AG08396 (cell line): ENCODE data around the gene TRPM3.

Experiments
- DNase-seq: peaks from one replicate; pipeline ENCODE4 v3.0.0; 2012; ENCODE audit warnings: low spot score, mixed read lengths

The TRPM3 gene

DNA sequence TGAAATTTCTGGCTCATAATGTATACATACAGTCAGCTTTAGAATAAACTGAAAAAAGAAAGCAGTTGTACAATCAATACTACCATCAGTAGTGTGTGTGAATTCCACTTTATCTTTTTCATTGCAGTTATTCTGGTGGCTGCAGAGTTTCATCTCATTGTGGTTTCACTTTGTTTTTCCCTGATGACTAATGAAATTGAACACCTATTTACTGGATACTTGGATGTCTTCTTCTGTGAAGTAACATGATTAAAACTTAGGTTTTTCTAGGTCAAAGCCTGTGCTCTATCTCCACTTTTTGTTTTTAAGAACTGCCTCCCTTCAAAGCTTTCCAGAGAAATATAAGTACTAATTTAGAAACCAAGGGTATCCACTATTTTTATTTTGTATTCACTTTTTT lies 174.3 kb downstream of the TRPM3 start:
- DNase-seq: no peak

DNA sequence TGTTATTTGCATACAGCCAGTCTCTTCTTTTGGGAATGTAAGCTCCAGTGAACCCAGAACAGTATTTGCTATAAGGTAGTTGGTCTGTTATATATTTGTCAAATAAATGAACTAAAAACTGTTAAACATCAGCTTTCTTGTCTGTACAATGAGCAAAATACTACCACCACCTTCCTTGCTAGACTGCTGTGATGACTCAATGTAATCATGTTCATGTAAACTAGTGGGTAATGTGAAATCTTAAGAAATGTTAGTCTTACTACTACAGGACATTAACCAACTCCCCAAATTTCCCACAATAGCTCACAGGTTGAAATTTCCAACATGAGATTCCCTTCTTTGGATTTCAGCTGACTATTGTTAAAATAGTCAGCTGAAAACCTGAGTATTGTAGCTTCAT lies 176.1 kb downstream of the TRPM3 start:
- no peak for DNase-seq

DNA sequence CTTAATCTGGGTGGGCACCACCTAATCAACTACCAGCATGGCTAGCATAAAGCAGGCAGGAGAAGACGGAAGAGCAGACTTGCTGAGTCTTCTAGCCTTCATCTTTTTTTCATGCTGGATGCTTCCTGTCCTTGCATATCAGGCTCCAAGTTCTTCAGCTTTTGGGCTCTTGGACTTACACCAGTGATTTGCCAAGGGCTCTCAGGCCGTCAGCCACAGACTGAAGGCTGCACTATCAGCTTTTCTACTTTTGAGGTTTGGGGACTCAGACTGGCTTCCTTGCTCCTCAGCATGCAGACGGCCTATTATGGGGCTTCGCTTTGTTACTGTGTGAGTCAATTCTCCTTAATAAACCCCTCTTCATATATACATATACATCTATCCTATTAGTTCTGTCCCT lies 180.2 kb downstream of the TRPM3 start:
- no peak for DNase-seq

DNA sequence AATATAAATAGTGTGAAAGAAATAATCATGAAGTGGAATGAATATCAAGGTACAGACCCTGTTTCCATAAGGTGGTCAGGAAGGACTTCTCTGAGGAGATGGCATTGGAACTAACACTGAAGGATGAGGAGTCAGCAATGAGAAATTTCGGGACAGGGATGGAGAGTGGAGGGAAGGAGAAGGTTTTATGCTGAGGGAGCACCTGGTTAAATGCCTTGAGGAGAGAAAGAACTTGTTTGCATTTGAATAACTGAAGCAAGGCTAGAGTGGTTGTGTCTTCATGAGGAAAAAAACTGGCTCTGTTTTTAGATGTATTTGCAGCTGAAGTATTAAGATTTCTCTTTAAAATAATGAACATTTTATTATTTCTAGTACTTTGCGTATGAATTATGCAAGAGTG lies 180.8 kb downstream of the TRPM3 start:
- DNase-seq: no peak

DNA sequence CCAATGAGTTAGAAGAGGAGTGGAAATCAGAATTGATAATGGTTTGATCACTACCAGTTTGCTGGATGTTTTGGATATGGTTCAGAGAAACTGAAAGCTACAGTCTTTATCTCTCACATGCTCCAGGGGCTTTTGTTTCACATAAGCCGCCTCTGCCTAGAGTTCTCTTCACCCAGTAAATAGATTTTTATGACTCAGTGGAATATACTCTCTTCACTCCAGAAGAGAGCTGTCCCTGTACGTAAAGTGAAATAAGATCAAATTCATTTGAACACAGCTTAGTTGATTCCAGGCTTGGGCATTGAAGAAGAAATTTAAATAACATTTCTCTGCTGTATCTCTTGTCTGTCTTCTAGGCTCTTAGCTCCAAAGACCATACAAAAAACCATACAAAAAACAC lies 184.9 kb downstream of the TRPM3 start:
- no peak for DNase-seq

DNA sequence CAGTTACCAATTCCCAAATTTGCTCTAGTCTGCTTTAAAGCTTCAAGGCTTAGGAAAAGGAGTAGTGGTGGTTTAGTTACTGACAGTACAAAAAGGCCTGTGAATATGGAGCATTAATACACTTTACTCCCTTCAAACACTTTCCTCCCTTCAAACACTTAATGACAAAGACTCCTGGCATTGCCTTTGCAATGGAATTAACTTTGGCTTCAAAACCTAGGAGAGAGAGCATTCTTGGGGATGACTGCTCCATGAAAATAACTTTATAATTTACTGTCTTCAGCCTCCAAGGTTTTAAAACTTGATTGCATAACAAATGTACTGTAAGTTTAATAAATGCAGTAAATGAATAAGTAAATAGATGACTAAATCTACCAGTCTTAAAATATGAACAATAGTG lies 185.6 kb downstream of the TRPM3 start:
- no peak for DNase-seq

DNA sequence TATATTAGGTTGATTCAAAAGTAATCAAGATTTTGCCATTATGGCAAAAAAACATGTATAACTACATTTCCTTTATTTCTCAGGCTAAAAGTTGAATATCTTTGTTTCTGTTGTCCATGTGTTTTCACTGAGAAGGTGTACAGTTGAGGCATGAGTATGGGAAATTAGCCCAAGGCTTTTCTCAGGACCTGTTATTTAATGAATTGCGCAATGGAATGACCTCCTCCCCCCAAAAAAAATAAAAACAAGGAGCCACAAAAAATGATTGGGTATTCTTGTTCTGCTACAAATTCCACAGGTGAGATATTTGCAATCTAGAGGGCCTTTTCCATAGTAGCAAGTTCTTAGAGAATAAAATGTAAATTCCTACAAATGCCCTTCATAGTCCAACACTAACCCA lies 186.8 kb downstream of the TRPM3 start:
- no peak for DNase-seq

DNA sequence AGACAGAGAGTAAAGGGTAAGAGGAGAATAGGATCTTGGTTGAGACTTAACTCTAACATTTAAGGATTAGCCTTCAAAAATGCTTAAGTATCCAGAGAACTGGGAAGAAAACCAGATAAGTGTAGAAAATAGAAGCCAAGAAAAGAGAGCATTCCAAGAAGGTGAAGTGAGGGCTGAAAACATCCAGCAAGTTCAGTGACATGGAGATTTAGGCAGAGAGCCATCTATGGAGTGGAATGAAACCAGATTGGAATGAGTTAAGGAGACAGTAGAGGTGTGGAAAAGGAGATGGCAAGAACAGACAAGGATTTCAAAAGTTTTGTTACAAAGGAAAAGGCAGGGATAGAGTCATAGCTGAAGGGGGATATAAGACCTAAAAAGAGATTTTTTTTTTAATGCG lies 188.1 kb downstream of the TRPM3 start:
- DNase-seq: no peak

DNA sequence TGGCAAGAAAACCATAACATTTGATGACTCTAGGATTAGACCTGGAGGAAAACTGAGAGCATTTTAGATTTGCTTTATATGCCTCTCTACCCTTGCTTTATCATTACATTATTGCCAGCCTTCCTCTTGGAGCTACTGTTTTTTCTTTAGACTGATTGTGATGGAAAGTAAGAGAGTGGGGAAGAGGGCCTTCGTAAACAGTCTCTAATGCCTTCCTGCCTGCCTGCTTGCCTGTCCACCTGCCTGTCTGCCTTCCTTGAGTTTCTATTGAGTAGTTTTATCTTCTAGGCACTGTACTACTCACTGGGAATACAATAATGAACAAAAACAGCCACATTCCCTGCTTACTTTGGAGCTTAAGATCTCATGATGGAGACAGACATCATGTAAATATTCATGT lies 189.3 kb downstream of the TRPM3 start:
- no peak for DNase-seq

DNA sequence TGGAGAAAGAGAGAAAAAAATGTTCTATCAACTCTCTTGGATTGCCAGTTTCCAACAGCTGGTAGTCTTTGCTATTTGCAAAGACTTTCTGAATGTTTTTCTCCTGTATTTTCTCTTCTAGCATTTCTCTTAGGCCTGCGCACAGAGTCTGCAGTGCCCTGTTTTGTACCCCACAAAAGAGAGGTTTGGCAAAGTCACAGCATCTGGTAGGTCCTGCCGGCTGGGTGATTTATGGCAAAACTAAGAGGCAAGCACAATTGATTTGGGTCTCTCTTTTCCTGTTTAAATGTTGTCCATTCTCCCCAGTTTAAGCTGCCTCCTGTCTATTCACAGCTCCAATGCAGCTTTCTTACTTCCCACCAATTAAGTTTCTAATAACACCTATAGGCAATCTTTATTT lies 193.9 kb downstream of the TRPM3 start:
- DNase-seq: no peak

DNA sequence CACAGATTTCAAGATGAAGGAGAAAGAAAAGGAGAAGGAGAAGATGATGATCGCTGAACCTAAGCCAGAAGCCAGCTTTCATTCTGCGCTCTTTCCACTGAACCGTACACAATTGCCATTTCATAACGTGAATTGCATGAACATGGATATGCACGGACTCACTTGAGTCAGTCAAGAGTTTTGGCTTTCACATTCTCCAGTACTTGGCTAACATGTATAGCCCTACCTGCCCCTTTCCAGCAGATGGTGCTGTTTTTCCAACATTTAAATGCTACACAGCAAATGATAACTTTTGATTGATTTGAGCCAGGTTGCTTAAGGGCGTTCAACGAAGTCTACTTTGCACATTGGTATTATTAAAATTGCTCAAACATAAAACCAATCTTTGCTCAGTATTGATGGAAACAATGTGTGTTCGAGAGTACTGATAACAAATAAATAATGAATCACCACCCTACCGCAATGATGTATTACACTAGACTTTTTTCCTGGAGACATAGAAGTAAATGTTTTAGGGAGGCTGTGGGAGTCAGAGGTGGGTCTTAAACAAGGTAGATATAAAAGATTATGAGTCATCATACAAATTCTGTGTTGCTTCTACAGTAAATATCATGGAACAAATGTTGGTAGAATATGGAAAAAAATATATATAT lies 196.4 kb downstream of the TRPM3 start:
- DNase-seq: peak; percentile 62

DNA sequence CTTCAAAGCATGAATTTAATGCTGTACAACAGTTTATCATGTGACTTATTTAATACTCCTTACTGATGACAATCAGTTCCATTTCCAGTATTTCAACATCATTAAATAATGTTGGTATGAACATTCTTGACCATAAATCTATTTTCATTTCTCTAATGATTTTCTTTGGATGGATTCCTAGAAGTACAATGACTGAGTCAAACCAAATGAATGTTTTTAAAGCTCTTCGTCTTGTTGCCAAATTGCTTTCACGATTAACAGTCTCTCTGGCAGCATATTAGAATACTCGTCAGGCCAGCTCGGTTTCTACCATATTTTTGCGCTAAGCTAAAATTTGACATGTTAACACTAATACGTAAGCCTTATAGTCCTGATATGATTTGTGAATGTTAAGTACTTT lies 197.0 kb downstream of the TRPM3 start:
- peak; percentile 22 for DNase-seq

DNA sequence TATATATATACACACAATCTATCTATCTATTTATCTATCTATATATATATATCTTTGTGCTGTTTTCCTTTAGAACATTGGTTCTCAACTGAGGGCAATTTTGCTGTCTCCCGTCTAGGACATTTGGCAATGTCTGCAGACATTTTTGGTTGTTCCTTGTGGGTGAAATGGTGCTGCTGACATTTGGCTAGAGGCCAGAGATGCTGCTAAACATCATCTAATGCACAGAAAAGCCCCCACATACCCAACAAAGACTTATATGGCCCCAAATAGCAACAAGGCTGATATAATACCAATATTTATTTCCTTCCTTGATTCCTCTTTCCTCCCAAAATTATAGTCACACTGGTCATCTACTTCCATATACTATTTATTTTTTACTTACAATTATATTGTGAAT lies 197.5 kb downstream of the TRPM3 start:
- DNase-seq: no peak

DNA sequence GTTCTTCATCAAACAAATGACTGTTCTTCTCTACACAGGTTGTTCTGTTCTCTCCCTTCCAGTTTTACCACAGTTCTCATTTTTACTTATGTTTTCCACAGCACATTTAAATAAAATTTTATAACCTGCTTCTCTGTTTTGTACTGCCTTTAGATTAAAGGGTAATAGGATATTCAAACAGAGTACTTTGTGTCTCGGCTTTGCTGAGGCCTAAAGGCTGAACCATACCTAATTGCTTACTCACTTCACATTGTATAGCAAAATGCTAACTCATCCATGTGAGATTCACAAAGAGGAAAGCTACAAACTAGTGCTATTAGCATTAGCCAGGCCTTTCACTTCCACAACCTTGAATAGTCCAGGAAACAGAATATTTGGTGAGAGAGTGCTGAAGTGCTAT lies 200.3 kb downstream of the TRPM3 start:
- DNase-seq: no peak

DNA sequence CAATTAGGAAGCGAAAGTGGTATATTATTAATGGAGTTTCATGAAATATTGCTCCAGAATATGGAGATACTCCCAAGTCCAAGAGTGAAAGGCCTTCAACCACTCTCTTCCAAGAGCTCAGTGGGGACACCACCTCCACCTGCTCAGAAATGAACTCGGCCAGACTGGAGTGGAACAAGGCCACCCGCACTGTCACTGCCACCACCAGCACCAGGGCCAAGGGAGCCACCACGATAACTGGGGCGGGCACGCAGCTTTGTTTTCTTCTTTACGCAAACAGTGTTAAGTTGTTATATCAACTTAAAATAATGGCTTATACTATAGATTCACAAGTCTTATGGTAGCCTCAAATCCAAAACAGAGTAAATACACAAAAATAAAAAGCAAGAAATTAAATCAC lies 204.1 kb downstream of the TRPM3 start:
- no peak for DNase-seq

DNA sequence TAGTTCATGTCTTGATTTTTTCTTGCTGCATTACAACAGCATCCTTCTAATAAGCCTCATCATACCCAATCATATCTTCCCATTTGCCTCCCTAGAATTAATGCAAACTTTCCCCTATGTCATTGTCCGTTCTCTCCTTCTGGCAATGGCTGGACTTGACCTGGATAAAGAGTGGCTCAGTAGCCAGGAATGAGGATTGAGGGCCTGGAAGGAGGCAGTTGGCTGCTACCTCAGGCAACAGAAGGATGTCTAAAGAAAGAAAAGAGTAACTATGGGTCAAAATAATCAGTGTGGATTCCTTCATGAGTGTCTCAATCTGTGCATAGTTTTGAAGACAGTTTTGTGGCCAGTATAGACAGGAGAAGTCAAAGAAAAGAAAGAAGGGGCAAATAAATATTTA lies 209.6 kb downstream of the TRPM3 start:
- no peak for DNase-seq

DNA sequence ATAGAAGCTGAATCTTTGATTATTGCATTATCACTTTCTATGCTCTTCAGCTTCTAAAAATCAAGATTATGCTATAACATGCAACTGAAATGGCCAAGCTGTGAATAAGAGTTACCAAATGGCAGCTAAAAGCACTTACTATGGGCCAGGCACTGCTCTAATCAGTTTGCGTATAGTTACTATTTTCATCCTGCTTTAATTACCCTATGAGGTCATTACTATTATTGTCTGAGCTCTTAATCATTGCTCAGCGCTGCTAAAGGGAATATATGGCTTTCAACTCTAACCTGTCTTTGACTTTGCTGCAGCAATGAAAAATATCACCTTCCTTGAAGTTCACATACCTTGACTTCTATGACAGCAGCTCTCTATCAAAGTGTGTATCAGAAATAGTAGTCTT lies 210.8 kb downstream of the TRPM3 start:
- DNase-seq: no peak

DNA sequence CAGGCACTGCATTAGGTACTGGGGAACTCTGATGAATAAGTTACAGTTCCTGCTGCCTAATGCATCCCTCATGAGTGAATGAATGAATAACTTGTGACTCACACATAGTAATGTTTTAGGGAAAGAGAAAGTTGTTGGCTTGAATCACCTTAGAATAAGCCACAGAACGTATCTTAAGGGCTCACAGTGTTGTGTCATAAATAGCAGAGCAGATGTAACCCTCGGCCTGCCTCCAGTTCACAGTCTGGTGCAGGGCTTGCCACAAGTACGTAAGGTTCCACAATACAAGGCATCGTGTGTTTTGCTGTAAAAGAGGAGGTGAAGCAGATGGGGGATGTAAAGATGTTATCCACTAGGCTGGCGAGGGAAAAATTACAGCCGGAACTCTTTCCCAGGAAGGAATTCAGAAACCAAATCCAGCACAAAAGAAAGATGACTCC lies 218.7 kb downstream of the TRPM3 start:
- peak; percentile 52 for DNase-seq

DNA sequence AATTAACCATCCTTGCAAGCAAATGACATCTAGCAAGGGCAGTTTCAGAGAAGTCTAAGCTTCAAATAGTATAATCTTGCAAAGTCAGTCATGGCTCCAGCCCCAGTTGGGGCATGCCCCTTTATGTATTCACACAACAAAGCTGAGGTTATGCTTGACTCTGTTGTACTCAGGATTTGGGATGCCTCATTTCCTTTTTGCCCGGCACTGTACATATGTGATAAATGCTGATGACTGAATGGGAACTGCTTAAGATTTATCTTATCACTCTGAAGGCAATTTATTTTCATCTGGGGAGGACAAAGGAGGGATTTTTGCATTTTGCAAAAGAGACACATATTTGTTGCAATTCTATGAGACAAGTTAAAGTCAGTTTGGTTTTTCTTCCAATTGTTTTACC lies 219.2 kb downstream of the TRPM3 start:
- no peak for DNase-seq

DNA sequence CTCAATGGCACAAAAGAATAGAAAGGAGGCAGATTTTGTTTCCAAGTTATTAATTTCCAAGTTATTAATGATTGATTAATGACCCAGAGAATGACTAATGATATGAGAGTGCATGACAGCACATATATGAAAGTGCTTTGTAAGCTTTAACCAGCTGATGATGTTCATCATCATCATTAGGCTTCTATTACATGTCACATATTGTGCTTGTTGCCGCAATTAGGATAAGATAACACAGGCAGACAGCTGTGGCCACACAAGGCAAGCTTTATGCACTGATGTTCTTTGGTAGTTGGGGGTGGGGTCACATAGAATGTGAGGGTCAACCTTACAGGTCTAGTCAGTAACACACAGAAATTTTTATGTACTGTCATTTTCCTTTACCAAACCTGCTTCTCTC lies 219.7 kb downstream of the TRPM3 start:
- DNase-seq: no peak

DNA sequence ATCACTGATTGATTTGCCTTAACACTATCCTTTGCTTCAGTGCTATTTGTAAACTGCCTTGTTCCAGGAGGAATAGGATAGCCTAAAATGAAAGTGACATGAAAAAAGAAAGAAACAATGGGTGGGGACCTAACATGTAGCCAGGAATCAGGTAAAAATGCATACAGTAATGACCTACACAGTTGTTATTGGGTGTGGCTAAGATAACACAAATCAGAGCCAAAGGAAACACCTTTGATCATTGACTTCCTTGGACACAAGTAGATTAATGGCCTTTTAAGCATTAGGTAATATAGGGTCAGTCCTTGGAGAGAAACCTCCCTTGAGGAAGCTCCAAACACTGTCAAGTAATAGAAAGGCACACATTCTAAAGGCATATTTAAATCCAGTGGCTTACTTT lies 220.4 kb downstream of the TRPM3 start:
- no peak for DNase-seq

DNA sequence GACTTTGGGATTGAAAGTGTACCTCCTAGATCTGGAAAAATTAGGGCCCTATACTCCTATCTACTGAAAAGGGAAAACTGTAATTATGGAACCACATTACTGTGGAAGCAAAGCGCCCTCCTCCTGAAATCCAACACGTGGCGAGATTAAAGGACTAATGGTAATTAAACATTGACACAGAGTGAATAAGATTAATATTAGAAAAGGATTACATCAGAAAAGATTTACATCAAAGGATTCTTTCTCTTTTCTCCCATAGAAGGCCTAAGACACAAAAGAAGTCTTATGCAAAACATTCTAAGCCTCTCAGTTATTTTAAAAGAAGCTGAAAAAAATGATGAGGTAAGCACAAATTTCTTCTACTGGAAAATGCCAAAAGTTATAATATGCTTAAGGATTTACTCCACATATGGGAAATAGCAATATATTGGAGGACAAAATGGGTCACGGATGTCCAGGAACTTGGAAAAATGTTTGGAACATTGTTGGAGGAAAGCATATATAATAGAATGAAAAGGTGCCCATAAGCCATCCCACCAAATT lies 227.8 kb downstream of the TRPM3 start:
- no peak for DNase-seq

DNA sequence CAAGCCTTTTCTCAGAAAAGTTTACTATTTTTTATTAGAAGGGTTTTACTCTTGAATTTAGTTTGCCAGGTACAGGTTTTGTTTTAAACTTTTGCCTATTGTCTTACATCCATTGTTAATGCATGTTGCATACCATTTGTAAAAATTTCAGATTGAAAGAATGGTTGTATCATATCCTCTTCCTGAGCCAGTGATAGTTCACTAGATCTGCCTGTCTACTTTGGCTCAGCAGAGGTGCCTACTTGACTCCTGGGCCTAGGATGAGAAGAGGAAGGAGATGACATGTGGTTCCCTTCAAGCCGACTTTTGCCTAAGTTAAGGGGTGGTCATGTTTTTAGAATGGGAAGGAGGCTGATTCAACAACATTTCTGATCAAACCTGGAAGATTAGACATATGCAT lies 232.9 kb downstream of the TRPM3 start:
- no peak for DNase-seq

DNA sequence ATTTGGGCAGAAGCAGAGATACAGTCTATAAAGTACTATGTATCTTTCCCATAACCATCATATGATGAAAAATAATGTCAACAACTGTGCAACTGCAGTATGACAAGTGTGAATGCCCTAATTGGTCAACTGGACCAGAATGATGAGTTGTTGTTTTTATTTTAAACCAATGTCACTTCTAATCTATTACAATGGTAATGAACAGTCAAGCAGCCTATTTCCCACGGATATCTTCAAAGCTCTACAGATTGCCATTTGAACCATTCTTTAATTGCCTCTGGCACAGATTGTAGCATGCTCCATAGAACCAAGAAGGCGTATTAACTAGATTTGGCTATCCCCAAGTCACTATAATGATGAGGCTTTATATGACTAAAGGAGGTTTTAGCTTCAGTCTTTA lies 233.6 kb downstream of the TRPM3 start:
- no peak for DNase-seq
